Stimulated activated naive CD8-positive, alpha-beta T cell treated with anti-CD3 and anti-CD28 coated beads, Interleukin-15, Interleukin-2, amounts not matched to agents 100 ng/mL and 50 ng/mL, for 24 hours (primary cell): ENCODE measurements around the gene GUCD1.
"Not testable (repeated sequence)": the region's sequence is repeated elsewhere in the genome, so short reads cannot be mapped to it uniquely, and the experiment has no call there.

Experiments
- H3K27ac Mint-ChIP-seq: one replicate; pipeline ENCODE4 v1.8.0; 2021; ENCODE audit warnings: mild to moderate bottlenecking, mixed read lengths
- H3K27me3 Mint-ChIP-seq: one replicate; pipeline ENCODE4 v1.8.0; 2021; ENCODE audit warnings: mixed read lengths
- H3K36me3 Mint-ChIP-seq: one replicate; pipeline ENCODE4 v1.8.0; 2021; ENCODE audit warnings: low read depth, mixed read lengths
- H3K4me1 Mint-ChIP-seq: one replicate; pipeline ENCODE4 v1.8.0; 2021; ENCODE audit warnings: low read depth, mixed read lengths
- H3K4me3 Mint-ChIP-seq: one replicate; pipeline ENCODE4 v1.8.0; 2021; ENCODE audit warnings: mild to moderate bottlenecking, mixed read lengths
- H3K9me3 Mint-ChIP-seq: one replicate; pipeline ENCODE4 v1.8.0; 2021; ENCODE audit warnings: mixed read lengths

The GUCD1 gene

DNA sequence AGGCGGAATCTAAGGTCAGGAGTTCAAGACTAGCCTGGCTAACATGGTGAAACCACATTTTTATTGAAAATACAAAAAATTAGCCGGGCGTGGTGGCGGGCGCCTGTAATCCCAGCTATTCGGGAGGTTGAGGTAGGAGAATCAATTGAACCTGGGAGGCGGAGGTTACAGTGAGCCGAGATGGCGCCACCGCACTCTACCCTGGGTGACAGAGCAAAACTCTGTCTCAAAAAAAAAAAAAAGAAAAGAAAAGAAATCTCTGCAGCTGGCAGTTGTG, 38.6 kb upstream of the GUCD1 start:
- not testable (repeated sequence) for H3K27ac Mint-ChIP-seq, H3K4me1 Mint-ChIP-seq, H3K36me3 Mint-ChIP-seq, H3K27me3 Mint-ChIP-seq, H3K9me3 Mint-ChIP-seq
- peak overlapping the region; percentile 51 for H3K4me3 Mint-ChIP-seq

DNA sequence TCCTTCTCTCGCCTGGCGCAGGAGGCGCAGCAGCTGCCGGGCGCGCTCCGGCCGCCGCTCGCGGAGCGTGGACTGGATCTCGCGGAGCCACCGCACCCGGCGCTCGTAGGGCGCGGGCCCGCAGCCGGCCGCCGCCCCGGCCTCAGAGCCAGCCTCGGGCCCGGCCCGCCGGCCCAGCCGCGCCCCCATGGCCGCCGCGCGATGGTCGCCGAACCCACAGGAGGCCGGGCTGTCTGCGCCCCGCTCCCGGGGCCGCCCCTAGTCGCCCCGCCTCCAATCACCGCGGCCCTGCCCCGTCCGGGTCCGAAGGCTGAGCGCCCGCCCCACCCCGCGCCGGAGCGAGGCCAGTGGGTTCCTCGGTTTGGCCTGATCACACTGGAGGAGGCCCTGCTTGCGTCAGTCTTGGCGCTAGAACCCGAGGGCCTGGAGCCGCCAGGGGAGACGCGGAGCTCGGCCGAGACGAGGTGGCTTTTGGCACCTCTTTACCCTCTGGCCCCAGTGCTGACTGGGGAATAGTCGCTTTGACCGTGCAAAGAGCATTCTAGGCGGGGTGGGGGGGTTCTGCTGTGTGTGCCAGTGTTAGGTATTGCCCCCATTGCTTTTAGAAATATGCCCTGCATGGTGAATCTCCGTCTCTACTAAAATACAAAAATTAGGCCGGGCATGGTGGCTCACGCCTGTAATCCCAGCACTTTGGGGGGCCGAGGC, 38.1 kb upstream of the GUCD1 start, which contains the start of gene LRRC75B:
Gene LRRC75B, minus strand, starts transcription at position 223 of the 708 bp plus-strand sequence. Its CDS starts 34 bp downstream, at position 189.
- Mint-ChIP-seq H3K36me3 (no peaks in the 10 kb centered on the region), H3K27me3 (peaks cover 4% of the 10 kb centered on the region), H3K27ac (no peak within 1 kb of the TSS), H3K4me1 (peaks cover 3% of the 10 kb centered on the region), H3K9me3 (no peaks in the 10 kb centered on the region), H3K4me3 (peak within 1 kb of the TSS; percentile 77)

DNA sequence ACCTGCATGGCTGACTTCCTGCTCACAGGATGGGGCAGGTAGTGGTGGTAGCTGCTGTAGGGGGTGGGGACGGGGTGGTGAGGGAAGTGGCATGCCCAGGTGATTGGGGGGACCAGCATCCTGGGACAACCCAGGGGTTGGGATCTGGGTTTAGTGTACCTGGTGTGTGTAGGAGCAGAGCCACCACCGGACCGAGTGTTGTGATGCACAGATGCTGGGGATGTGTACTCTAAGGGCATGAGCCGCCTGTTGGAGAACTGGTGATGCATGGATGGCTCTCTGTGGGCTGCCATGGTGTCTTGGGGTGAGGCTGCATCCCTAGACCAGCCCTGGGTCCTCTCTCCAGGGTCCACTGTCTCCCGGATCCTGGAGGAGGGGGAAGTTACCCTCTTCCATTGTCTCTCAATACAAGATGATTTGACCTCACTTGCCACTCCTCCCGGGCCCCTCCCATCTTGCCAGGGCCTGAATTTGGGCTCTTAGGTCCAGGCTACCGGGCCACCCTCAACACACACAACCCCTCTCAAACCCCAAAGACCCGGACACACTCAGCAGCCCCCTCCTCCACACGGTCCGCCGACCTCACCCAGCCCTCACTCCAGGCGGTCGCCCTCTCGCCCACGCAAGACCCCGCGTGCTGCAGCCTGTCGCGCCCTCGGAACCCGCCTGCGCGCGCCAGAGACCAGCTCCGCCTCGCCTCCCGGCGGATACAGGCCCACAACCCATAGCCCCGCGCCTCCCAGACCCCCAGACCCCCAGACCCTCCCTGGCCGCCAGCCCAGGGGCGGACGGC, 37.3 kb upstream of the GUCD1 start:
- H3K27me3 Mint-ChIP-seq, result peaks cover 4% of the 10 kb centered on the region
- H3K4me3 Mint-ChIP-seq, result peak overlapping the region; percentile 77
- H3K4me1 Mint-ChIP-seq, result peaks cover 3% of the 10 kb centered on the region
- H3K9me3 Mint-ChIP-seq, result no peaks in the 10 kb centered on the region
- no peaks in the 10 kb centered on the region for H3K36me3 Mint-ChIP-seq
- no peak overlapping the region for H3K27ac Mint-ChIP-seq

DNA sequence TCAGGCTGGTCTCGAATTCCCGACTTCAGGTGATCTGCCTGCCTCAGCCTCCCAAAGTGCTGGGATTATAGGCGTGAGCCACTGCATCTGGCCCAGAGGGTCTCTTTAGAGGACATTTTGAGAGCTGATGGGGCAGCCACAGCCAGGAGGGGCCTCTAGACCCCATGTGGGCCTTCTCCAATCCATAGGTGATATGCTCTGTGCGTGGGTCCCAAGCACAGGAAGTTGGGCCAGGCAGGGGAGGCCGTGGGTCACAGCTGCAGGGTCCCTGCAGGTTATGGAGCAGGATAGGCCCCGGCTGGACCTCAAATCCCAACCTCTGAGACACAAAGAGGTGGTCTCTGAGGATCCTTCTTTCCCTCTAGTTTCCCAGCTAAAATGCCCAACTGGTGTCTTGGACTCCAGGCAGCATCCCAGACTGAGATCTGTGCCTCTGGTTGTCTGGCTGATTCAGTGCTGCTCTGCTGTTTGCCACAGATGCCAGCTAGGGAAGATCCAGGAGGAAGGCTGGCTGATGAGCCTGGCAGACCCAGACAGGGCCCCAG, 36.4 kb upstream of the GUCD1 start:
- Mint-ChIP-seq H3K4me3 (no peak overlapping the region), H3K4me1 (peaks cover 3% of the 10 kb centered on the region), H3K27ac (no peak overlapping the region), H3K9me3 (no peaks in the 10 kb centered on the region), H3K36me3 (no peaks in the 10 kb centered on the region), H3K27me3 (peaks cover 4% of the 10 kb centered on the region)

DNA sequence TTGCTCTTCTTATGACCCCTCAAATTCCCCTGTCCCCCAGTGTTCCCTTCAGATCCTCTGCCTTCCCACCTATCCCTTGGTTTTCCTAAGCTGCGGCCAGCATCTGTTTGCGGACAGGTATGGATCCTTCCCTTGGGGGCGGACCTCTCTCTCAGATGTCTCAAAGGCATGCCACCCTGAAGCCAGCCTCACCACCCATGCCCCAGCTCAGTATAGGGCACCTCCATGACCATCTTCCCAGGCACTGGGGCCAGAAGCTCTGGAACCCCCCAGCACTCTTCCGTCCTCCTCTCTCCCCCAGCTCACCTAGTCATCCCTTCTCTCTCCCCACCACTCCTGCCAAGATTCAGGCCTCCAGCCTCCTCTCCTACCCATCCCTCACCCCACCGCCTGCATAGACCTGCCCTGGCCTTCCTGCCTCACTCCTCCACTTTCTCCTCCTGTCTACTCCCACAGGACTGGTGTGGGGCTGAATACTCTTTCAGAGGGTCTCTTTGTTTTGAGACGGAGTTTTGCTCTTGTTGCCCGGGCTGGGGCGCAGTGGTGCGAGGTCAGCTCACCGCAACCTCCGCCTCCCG, 35.7 kb upstream of the GUCD1 start:
- H3K4me1 Mint-ChIP-seq, result peaks cover 3% of the 10 kb centered on the region
- H3K27ac Mint-ChIP-seq, result no peak overlapping the region
- no peaks in the 10 kb centered on the region for H3K9me3 Mint-ChIP-seq
- H3K27me3 Mint-ChIP-seq, result peaks cover 4% of the 10 kb centered on the region
- H3K36me3 Mint-ChIP-seq, result no peaks in the 10 kb centered on the region
- no peak overlapping the region for H3K4me3 Mint-ChIP-seq

DNA sequence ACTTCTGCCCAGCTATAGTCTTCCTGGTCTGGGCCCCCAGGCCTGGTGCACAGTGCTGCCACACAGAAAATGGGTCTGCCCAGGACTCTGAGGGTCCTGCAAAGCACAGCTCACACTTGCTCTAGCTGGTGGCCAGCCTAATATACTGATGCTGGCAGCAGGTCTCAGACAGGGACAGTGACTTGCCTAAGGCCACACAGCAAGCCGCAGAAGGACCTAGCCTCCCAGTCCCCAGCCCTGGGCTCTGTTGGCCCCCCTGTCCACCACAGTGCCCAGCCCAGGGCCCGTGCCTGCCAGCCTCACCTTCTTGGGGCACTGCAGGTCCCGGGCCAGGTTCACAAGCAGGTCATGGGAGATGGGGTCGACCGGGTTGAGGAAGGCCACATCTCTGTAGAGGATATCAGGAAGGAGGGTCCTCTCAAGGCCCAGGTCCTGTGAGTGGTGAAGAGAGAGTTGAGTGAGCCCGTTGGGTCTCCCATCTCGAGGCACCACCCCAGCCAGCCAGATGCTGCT, 34.6 kb upstream of the GUCD1 start:
- Mint-ChIP-seq H3K27ac (no peak overlapping the region), H3K9me3 (no peaks in the 10 kb centered on the region), H3K36me3 (no peaks in the 10 kb centered on the region), H3K4me1 (peaks cover 3% of the 10 kb centered on the region), H3K27me3 (peaks cover 4% of the 10 kb centered on the region), H3K4me3 (no peak overlapping the region)

DNA sequence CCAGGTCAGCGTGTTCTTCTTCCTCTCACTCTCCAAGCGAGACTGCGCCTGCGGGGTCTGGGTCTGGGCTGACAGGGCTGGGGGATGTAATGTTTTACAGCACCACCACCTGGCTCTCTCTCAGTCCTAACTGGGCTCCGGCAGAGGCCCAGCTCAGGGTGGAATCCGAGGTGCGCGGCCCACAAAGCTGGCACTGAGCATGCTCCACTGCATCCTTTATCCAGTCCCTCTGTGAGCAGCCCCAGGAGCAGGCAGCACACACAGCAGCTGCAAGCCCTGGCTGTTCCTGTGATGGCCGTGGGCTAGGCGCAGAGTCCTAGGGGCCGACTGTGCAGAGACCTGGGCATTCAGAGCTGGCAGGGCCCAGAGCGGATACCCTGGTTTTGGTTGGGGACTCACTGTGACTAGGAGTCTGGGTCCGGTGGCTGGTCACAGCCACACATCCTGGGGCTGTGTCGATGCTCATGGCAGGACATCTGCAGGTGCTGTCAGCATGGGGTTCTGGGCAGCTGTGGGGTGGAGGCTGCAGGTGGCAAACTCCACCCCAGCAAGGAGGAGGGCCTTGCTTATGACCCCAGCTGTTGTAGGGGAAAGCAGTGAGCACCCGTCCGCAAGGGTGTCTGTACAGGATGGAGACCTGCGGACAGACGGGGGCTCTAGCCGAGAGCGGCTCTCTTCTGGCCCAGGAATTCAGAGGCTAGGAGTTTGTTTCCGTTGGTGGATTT, 34.0 kb upstream of the GUCD1 start:
- H3K36me3 Mint-ChIP-seq, result no peaks in the 10 kb centered on the region
- no peak overlapping the region for H3K4me3 Mint-ChIP-seq
- peaks cover 4% of the 10 kb centered on the region for H3K27me3 Mint-ChIP-seq
- H3K9me3 Mint-ChIP-seq, result no peaks in the 10 kb centered on the region
- H3K27ac Mint-ChIP-seq, result no peak overlapping the region
- H3K4me1 Mint-ChIP-seq, result peaks cover 3% of the 10 kb centered on the region

DNA sequence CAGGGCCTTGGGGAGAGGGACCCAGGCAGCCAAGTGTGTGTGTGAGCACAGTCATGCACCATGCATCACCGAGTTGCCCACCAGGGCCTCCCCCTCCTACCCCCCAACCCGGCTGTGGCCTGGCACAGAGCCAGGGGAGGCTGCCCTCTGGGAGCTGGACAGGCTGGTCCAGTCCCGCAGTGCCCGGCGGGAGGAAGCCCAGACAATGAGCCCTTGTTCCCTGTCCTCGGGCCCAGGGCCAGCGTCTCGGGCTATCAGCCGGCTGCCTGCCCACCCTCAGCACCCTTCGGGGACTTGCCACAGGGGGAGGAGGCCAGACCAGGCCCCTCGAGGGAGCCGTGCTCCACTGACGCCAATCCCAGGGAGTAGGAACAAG, 33.4 kb upstream of the GUCD1 start:
- H3K4me1 Mint-ChIP-seq, result peaks cover 3% of the 10 kb centered on the region
- H3K36me3 Mint-ChIP-seq, result no peaks in the 10 kb centered on the region
- no peak overlapping the region for H3K4me3 Mint-ChIP-seq

DNA sequence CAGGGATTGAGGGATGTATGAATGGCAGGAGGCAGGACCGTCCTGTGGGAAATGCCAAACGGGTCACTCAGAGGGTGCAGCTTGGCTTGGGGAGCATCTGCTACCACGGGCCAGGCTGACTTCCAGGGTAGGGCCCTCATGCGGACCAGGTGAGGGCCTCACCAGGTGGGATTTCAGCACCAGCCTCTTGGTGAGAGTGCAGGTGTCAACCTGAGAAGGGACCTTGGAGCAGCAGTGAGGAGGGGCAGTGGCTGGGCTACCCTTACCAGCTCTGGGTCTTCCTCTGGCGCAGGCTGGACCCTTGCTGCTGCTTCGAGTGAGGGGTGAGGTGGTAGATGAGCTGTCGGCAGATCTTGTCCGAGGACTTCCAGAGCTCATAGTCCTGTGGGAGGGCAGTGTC, 33.0 kb upstream of the GUCD1 start:
- Mint-ChIP-seq H3K4me1 (peaks cover 3% of the 10 kb centered on the region), H3K36me3 (no peaks in the 10 kb centered on the region), H3K9me3 (no peaks in the 10 kb centered on the region), H3K27ac (no peak overlapping the region), H3K4me3 (no peak overlapping the region), H3K27me3 (peaks cover 4% of the 10 kb centered on the region)

More for the DNA sequence above, 33.4 kb upstream of the GUCD1 start:
- Mint-ChIP-seq H3K27me3 (peaks cover 4% of the 10 kb centered on the region), H3K27ac (no peak overlapping the region), H3K9me3 (no peaks in the 10 kb centered on the region)

DNA sequence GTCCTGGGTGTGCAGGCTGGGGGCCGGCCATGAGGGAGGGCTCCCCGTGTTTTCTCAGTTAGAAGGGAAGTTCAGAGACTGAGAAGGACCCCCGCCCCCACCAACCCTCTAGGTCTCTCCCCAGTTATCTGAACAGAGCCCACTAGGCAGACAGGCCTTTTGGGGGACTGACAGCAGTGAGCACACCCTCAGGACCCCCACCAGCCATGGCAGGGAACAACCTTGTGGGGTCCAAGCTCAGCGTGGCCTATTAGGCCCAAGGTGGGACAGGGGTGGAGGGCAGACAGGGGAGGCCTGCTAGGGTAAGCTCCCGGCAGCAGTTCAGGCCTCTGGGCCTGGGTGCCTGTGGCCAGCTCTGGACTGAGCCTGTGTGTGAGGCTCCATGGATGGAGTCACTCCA, 32.3 kb upstream of the GUCD1 start:
- no peaks in the 10 kb centered on the region for H3K36me3 Mint-ChIP-seq
- H3K4me1 Mint-ChIP-seq, result peaks cover under 1% of the 10 kb centered on the region
- H3K27ac Mint-ChIP-seq, result no peak overlapping the region
- peaks cover 2% of the 10 kb centered on the region for H3K27me3 Mint-ChIP-seq
- H3K9me3 Mint-ChIP-seq, result no peaks in the 10 kb centered on the region
- no peak overlapping the region for H3K4me3 Mint-ChIP-seq

DNA sequence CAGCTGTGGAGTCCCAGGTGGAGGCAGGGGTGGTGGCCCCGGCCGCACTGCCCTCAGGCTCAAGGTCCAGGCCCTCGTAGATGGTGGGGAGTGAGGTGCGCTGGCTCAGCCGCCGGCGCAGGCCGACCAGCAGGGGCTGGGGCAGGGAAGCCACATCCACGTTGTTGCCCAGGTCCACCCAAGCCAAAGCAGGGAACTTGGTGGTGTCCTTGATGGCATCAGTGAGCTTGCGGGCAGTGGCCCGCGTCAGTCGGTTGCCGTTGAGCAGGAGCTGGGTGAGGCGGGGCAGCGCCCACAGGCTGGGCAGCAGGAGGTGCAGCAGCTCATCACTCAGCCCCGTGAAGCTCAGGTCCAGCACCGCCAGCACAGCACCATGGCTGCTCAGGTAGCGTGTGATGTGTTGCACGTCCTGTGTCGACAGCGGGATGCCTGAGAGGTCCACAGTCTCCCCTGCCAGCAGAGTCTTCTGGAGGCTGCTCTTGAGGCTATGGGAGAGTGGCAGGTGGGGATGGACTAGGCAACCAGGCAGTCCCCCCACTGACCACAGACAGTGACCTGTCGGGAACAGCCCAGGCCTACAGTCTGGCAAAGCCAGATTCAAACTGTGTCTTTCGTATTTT, 31.1 kb upstream of the GUCD1 start:
- Mint-ChIP-seq H3K36me3 (no peaks in the 10 kb centered on the region), H3K4me3 (no peak overlapping the region), H3K27me3 (no peaks in the 10 kb centered on the region), H3K9me3 (no peaks in the 10 kb centered on the region), H3K4me1 (no peaks in the 10 kb centered on the region), H3K27ac (no peak overlapping the region)

DNA sequence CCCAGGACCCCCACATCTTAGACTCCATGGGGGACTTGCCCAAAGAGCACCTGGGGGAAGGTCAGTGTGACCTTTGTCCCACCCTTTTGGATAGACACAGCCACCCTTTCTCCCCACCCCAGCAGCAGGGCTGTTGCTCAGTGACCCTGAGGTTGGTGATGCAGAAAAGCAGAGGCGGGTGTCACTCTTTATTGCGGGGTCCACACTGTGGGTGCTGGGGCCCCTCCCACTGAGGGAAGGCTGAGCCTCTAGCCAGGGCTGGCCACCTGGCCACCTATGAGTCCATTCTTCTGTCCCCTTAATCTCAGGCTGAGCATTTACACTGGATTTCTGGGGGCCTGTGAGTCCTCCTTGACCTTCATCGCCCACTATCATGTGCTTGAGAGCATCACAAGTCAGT, 30.5 kb upstream of the GUCD1 start:
- Mint-ChIP-seq H3K4me1 (no peaks in the 10 kb centered on the region), H3K4me3 (no peak overlapping the region), H3K27me3 (no peaks in the 10 kb centered on the region), H3K9me3 (no peaks in the 10 kb centered on the region), H3K36me3 (no peaks in the 10 kb centered on the region), H3K27ac (no peak overlapping the region)

DNA sequence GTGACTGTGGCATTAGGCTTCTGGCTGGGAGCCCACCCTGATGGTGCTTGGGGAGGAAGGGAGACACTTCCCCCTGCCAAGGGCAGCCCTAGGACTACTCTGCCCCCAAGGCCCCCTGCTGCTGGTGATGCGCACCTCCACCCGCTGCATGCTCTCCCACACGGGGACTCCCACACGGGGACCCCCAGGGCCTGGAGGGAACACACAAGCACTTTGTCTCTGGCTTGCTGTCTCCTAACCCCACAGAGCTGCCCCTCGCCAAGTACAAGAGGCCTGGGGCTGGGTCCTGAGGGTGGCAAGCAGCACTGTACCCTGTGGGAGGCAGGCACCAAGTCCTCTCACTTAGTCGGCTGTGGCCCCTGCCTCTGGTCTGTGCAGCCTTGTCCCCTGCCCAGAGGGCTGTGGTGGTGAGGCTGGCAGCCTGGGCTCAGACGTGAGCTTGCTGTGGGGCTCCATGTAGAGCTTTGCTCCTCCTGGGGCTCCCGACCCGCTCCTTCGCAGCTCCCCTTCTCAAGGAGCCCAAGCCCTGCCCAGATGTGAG, 30.0 kb upstream of the GUCD1 start:
- no peaks in the 10 kb centered on the region for H3K27me3 Mint-ChIP-seq
- no peaks in the 10 kb centered on the region for H3K36me3 Mint-ChIP-seq
- H3K9me3 Mint-ChIP-seq, result no peaks in the 10 kb centered on the region
- no peak overlapping the region for H3K4me3 Mint-ChIP-seq
- no peaks in the 10 kb centered on the region for H3K4me1 Mint-ChIP-seq
- H3K27ac Mint-ChIP-seq, result no peak overlapping the region

DNA sequence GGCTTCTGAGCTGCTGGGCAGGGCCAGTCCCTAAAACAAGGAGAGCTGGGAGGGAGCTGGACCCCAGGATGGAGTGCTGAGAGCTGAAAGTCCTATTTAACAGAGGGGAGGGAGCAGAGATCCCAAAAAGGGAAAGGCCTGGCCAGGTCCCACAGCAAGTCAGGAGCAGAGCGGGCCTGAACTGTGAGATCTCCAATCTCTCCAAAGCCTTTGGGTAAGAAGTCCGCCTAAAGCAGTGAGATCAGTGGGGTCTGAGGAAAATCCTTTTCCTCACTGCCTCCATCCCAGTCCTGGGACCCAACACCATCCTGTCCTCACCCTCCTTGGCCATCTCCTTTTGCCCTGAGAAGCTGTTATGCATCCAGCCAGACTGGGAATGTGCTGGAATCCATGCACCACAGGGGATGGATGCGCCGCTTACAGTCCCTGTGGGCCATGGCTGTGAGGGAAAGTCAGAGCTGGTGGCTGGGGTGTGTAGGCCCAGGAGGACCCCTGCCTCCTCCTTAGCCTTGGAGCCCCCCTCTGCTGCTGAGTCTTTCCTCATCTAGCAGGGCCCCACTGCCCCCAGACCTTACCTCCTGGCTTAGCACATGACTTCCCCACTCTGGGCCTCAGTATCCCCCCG, 29.3 kb upstream of the GUCD1 start:
- no peaks in the 10 kb centered on the region for H3K9me3 Mint-ChIP-seq
- H3K4me1 Mint-ChIP-seq, result no peaks in the 10 kb centered on the region
- no peaks in the 10 kb centered on the region for H3K36me3 Mint-ChIP-seq
- no peak overlapping the region for H3K4me3 Mint-ChIP-seq
- H3K27ac Mint-ChIP-seq, result no peak overlapping the region
- H3K27me3 Mint-ChIP-seq, result no peaks in the 10 kb centered on the region
